ENCODE data around the gene ARFGEF3. TPM values are rescaled to one million over a fixed set of nuclear protein-coding genes. Genes with fewer than 3 reads are reported as not detected.

The ARFGEF3 gene
- total and polyA plus RNA-seq, 2 experiments from 2014 or later, result 0.43 to 1.1 TPM

GRCh38 chr6:138311268-138311667 is 149.5 kb downstream of the ARFGEF3 start:
- no peak for DNase-seq (ENCODE audit: low read depth in 1 of 2, low spot score in 1 of 2)
- TF ChIP-seq CTCF (IDR thresholded peaks at IDR 0.05; ENCODE audit: low read depth, low read length), result no peak
- no peaks in the 10 kb centered on the region for H3K9me3 ChIP-seq (ENCODE audit: low read depth)
- no peak overlapping the region for H3K27ac ChIP-seq
- no peaks in the 10 kb centered on the region for H3K36me3 ChIP-seq
- H3K4me1 ChIP-seq (ENCODE audit: low read depth), result no peaks in the 10 kb centered on the region
- H3K27me3 ChIP-seq, result no peaks in the 10 kb centered on the region
- no peak overlapping the region for H3K4me3 ChIP-seq

- DNase-seq (ENCODE audit: low read depth in 1 of 2, low spot score in 1 of 2), result no peak
- no peaks in the 10 kb centered on the region for H3K9me3 ChIP-seq (ENCODE audit: low read depth)
- no peak for TF ChIP-seq CTCF (IDR thresholded peaks at IDR 0.05; ENCODE audit: low read depth, low read length)
- no peak overlapping the region for H3K4me3 ChIP-seq
- H3K36me3 ChIP-seq, result no peaks in the 10 kb centered on the region
- H3K27ac ChIP-seq, result no peak overlapping the region
- H3K27me3 ChIP-seq, result no peaks in the 10 kb centered on the region
- no peaks in the 10 kb centered on the region for H3K4me1 ChIP-seq (ENCODE audit: low read depth)
Observed at GRCh38 chr6:138318741-138319375, 157.1 kb downstream of the ARFGEF3 start.

- no peaks in the 10 kb centered on the region for H3K4me1 ChIP-seq (ENCODE audit: low read depth)
- TF ChIP-seq CTCF (IDR thresholded peaks at IDR 0.05; ENCODE audit: low read depth, low read length), result no peak
- H3K9me3 ChIP-seq (ENCODE audit: low read depth), result no peaks in the 10 kb centered on the region
- no peak overlapping the region for H3K27ac ChIP-seq
- no peak overlapping the region for H3K4me3 ChIP-seq
- H3K36me3 ChIP-seq, result no peaks in the 10 kb centered on the region
- DNase-seq (ENCODE audit: low read depth in 1 of 2, low spot score in 1 of 2), result no peak
- H3K27me3 ChIP-seq, result no peaks in the 10 kb centered on the region
Observed at GRCh38 chr6:138321934-138322333, 160.2 kb downstream of the ARFGEF3 start.

- Histone ChIP-seq H3K27me3 (no peaks in the 10 kb centered on the region), H3K4me3 (no peak overlapping the region), H3K36me3 (no peaks in the 10 kb centered on the region), H3K27ac (no peak overlapping the region), H3K9me3 (ENCODE audit: low read depth) (no peaks in the 10 kb centered on the region), H3K4me1 (ENCODE audit: low read depth) (no peaks in the 10 kb centered on the region)
- DNase-seq (ENCODE audit: low read depth in 1 of 2, low spot score in 1 of 2), result no peak
- no peak for TF ChIP-seq CTCF (IDR thresholded peaks at IDR 0.05; ENCODE audit: low read depth, low read length)
Observed at GRCh38 chr6:138323821-138324220, 162.1 kb downstream of the ARFGEF3 start.

- no peak overlapping the region for H3K4me3 ChIP-seq
- no peak for TF ChIP-seq CTCF (IDR thresholded peaks at IDR 0.05; ENCODE audit: low read depth, low read length)
- H3K27me3 ChIP-seq, result no peaks in the 10 kb centered on the region
- no peaks in the 10 kb centered on the region for H3K9me3 ChIP-seq (ENCODE audit: low read depth)
- no peak overlapping the region for H3K27ac ChIP-seq
- H3K36me3 ChIP-seq, result no peaks in the 10 kb centered on the region
- no peak for DNase-seq (ENCODE audit: low read depth in 1 of 2, low spot score in 1 of 2)
- no peaks in the 10 kb centered on the region for H3K4me1 ChIP-seq (ENCODE audit: low read depth)
Observed at GRCh38 chr6:138328210-138328609, 166.5 kb downstream of the ARFGEF3 start.
